ENCODE measurements around the gene OR4K17. TPM values are rescaled to one million over a fixed set of nuclear protein-coding genes. Genes with fewer than 3 reads are reported as not detected.

OR4K17 gene
- polyA plus RNA-seq, 1 experiment = not detected

GRCh38 chr14:20118795-20119194, 8.3 kb downstream of the OR4K17 start:
- CTCF ChIA-PET = no interaction called here
- no peaks in the 10 kb centered on the region for H3K36me3 ChIP-seq (ENCODE audit: control insufficient read depth, insufficient read depth, low read length)
- H3K4me3 ChIP-seq (ENCODE audit: low read depth, low read length) = no peak overlapping the region
- no peaks in the 10 kb centered on the region for H3K27me3 ChIP-seq (ENCODE audit: control insufficient read depth, insufficient read depth, low read length)
- TF ChIP-seq CTCF (IDR thresholded peaks at IDR 0.05; ENCODE audit: insufficient read depth, low read depth, low read length) = no peak
- POLR2A ChIA-PET = no interaction called here
- no peak for DNase-seq (ENCODE audit: low read depth)

GRCh38 chr14:20138520-20138919, 28.0 kb downstream of the OR4K17 start, which contains the start of gene OR4N5:
TSS of gene OR4N5 (plus strand) at chr14:20138820. CDS start at chr14:20143736, 4,916 bp downstream.
- DNase-seq (ENCODE audit: low read depth) = no peak
- no peaks in the 10 kb centered on the region for H3K27me3 ChIP-seq (ENCODE audit: control insufficient read depth, insufficient read depth, low read length)
- no peaks in the 10 kb centered on the region for H3K36me3 ChIP-seq (ENCODE audit: control insufficient read depth, insufficient read depth, low read length)
- ChIA-PET CTCF (no interaction called here), POLR2A (no interaction called here)
- no peak for TF ChIP-seq CTCF (IDR thresholded peaks at IDR 0.05; ENCODE audit: insufficient read depth, low read depth, low read length)
- no peak within 1 kb of the TSS for H3K4me3 ChIP-seq (ENCODE audit: low read depth, low read length)

GRCh38 chr14:20143911-20144310, 33.4 kb downstream of the OR4K17 start:
- no peak overlapping the region for H3K4me3 ChIP-seq (ENCODE audit: low read depth, low read length)
- no peaks in the 10 kb centered on the region for H3K27me3 ChIP-seq (ENCODE audit: control insufficient read depth, insufficient read depth, low read length)
- DNase-seq (ENCODE audit: low read depth) = no peak
- TF ChIP-seq CTCF (IDR thresholded peaks at IDR 0.05; ENCODE audit: insufficient read depth, low read depth, low read length) = no peak
- H3K36me3 ChIP-seq (ENCODE audit: control insufficient read depth, insufficient read depth, low read length) = no peaks in the 10 kb centered on the region
- CTCF ChIA-PET = no interaction called here
- POLR2A ChIA-PET = no interaction called here

- no peak for DNase-seq (ENCODE audit: low read depth)
- Histone ChIP-seq H3K36me3 (ENCODE audit: control insufficient read depth, insufficient read depth, low read length) (no peaks in the 10 kb centered on the region), H3K4me3 (ENCODE audit: low read depth, low read length) (no peak overlapping the region), H3K27me3 (ENCODE audit: control insufficient read depth, insufficient read depth, low read length) (no peaks in the 10 kb centered on the region)
- ChIA-PET CTCF (interaction anchor here (0.5 kb wide), 1 partner anchor 271 kb away, joined by 4 read pairs; no protein-coding TSS in a partner anchor), POLR2A (no interaction called here)
- TF ChIP-seq CTCF (IDR thresholded peaks at IDR 0.05; ENCODE audit: insufficient read depth, low read depth, low read length) = no peak
Measured at GRCh38 chr14:20144820-20145219, 34.3 kb downstream of the OR4K17 start.

- ChIA-PET CTCF (no interaction called here), POLR2A (no interaction called here)
- TF ChIP-seq CTCF (IDR thresholded peaks at IDR 0.05; ENCODE audit: insufficient read depth, low read depth, low read length) = no peak
- no peaks in the 10 kb centered on the region for H3K36me3 ChIP-seq (ENCODE audit: control insufficient read depth, insufficient read depth, low read length)
- no peak for DNase-seq (ENCODE audit: low read depth)
- no peak overlapping the region for H3K4me3 ChIP-seq (ENCODE audit: low read depth, low read length)
- no peaks in the 10 kb centered on the region for H3K27me3 ChIP-seq (ENCODE audit: control insufficient read depth, insufficient read depth, low read length)
Measured at GRCh38 chr14:20164462-20164861, 53.9 kb downstream of the OR4K17 start.
